ENCODE measurements around the gene TNS1. TPM values are rescaled to one million over a fixed set of nuclear protein-coding genes. Genes with fewer than 3 reads are reported as not detected.

TNS1 gene
- polyA plus RNA-seq, 1 of the 3 experiments (the other 2 are of a cell fraction): 12.1 TPM

DNA sequence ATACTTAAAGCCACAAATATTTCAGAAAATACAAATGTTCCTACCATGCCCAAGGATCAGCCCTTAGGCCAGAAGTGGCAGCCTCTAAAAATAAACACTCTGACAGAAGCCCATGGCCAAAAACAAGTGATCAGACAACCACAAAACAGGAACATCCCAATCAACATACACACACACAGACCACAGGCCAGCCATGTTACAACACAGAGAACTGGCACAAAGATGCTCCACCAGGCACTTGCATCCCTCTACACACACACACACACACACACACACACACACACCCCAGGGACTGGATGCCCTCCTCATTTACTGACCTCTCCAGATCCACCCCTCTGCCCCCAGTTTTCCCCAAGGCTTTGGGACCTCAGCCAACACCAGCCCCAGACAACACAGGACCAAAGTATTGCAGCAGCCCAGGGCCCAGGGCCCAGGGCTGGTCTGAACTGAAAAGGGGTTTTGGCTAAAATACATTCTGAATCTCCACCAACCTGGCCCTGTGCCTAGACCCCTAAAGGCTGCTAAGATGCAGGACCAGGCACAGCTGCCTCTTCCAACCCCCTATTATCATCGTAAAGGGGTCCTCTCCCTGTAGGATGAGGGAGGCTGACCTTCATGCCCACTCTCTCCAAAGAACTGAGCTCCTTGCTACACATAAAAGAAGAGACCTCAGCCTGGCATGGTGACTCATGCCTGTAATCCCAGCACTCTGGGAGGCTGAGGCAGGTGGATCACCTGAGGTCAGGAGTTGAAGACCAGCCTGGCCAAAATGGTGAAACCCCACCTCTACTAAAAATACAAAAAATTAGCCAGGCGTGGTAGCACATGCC is 151.4 kb downstream of the TNS1 start:
- Histone ChIP-seq H3K9me3 (no peaks in the 10 kb centered on the region), H3K4me2 (peak overlapping the region; percentile 79), H3K27me3 (ENCODE audit: insufficient read depth) (no peaks in the 10 kb centered on the region), H3K9ac (peak overlapping the region; percentile 29; the same call in 1 of the 2 replicates), H4K20me1 (ENCODE audit: insufficient read depth) (peaks cover 38% of the 10 kb centered on the region), H3K36me3 (replicated peaks in 1 of 2; ENCODE audit: control insufficient read depth in 1 of 2, insufficient read depth in 2 of 2, low read length in 1 of 2) (peaks cover 29 to 37% of the 10 kb centered on the region in 2 experiments), H3K4me3 (ENCODE audit: low read depth in 2 of 2, low read length in 1 of 2) (no peak overlapping the region), H3K4me1 (ENCODE audit: control insufficient read depth in 1 of 2, insufficient read depth in 2 of 2, low read depth in 1 of 2, low read length in 1 of 2) (peaks cover 31 to 46% of the 10 kb centered on the region in 2 experiments; a peak in 3 of 4 replicates), H3K79me2 (ENCODE audit: insufficient read depth) (peaks cover 62% of the 10 kb centered on the region), H3K27ac (ENCODE audit: low read depth in 2 of 2, low read length in 1 of 2) (peak overlapping the region in 1 of 2 experiments; percentile 63; a peak in 2 of 4 replicates), H3F3A (replicated peaks; ENCODE audit: insufficient read depth) (peaks cover 12% of the 10 kb centered on the region), H3K9me2 (no peaks in the 10 kb centered on the region), H2AFZ (ENCODE audit: low read depth) (no peak overlapping the region)
- POLR2A ChIA-PET: interaction anchor here (0.6 kb wide), 1 partner anchor 9 kb away, joined by 3 read pairs; no protein-coding TSS in a partner anchor
- 71% methylated on average over 2 of the region's 2 CpGs for whole genome bisulfite sequencing (ENCODE audit: low lambda C conversion rate)
- CTCF ChIA-PET: interaction anchor here (0.9 to 2.9 kb wide), 3 partner anchors 36 to 65 kb away, joined by 3 to 12 read pairs (median 7); no protein-coding TSS in a partner anchor
- DNase-seq: peak; percentile 69
- TF ChIP-seq TAF1 (IDR thresholded peaks at IDR 0.05; ENCODE audit: borderline replicate concordance, low read depth, low read length): no peak
- no peak for TF ChIP-seq SMC3 (IDR thresholded peaks at IDR 0.05; ENCODE audit: low read depth, low read length)
- no peak for TF ChIP-seq SIN3A (IDR thresholded peaks at IDR 0.05; ENCODE audit: borderline replicate concordance, low read depth, low read length)
- TF ChIP-seq MEF2A (IDR thresholded peaks at IDR 0.05; ENCODE audit: borderline replicate concordance, low read depth): no peak
- no peak for TF ChIP-seq CHD2 (IDR thresholded peaks at IDR 0.05; ENCODE audit: low read length, partially characterized antibody)
- TF ChIP-seq NRF1 (IDR thresholded peaks at IDR 0.05; ENCODE audit: low read depth, low read length): no peak
- no peak for TF ChIP-seq RCOR1 (IDR thresholded peaks at IDR 0.05; ENCODE audit: low read length)
- no peak for TF ChIP-seq EZH2phosphoT487 (IDR thresholded peaks at IDR 0.05; ENCODE audit: borderline replicate concordance, low read depth)
- no peak for TF ChIP-seq GATA2 (CRISPR knock-in tag; IDR thresholded peaks at IDR 0.05)
- TF ChIP-seq, protein P1, sequence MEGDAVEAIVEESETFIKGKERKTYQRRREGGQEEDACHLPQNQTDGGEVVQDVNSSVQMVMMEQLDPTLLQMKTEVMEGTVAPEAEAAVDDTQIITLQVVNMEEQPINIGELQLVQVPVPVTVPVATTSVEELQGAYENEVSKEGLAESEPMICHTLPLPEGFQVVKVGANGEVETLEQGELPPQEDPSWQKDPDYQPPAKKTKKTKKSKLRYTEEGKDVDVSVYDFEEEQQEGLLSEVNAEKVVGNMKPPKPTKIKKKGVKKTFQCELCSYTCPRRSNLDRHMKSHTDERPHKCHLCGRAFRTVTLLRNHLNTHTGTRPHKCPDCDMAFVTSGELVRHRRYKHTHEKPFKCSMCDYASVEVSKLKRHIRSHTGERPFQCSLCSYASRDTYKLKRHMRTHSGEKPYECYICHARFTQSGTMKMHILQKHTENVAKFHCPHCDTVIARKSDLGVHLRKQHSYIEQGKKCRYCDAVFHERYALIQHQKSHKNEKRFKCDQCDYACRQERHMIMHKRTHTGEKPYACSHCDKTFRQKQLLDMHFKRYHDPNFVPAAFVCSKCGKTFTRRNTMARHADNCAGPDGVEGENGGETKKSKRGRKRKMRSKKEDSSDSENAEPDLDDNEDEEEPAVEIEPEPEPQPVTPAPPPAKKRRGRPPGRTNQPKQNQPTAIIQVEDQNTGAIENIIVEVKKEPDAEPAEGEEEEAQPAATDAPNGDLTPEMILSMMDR (IDR thresholded peaks at IDR 0.05): no peak
- TF ChIP-seq, protein P2, sequence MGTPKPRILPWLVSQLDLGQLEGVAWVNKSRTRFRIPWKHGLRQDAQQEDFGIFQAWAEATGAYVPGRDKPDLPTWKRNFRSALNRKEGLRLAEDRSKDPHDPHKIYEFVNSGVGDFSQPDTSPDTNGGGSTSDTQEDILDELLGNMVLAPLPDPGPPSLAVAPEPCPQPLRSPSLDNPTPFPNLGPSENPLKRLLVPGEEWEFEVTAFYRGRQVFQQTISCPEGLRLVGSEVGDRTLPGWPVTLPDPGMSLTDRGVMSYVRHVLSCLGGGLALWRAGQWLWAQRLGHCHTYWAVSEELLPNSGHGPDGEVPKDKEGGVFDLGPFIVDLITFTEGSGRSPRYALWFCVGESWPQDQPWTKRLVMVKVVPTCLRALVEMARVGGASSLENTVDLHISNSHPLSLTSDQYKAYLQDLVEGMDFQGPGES (IDR thresholded peaks at IDR 0.05; ENCODE audit: low read depth, low read length): no peak
- TF ChIP-seq FOSL2 (IDR thresholded peaks at IDR 0.05; ENCODE audit: borderline replicate concordance, low read depth): no peak
